HG02852 (cell line): ENCODE measurements around the gene DGKQ.

Experiments used
- ATAC-seq: cut with Tn5 transposase; IDR thresholded peaks from one replicate; pipeline ENCODE4 v1.9.1; 2021; ENCODE audit warnings: mild to moderate bottlenecking, moderate library complexity; ENCODE audit not compliant: unreplicated experiment

Gene DGKQ

GRCh38 chr4:909821-910220 is 63.5 kb downstream of the DGKQ start:
- ATAC-seq = no peak

GRCh38 chr4:909131-909571 is 64.2 kb downstream of the DGKQ start:
- ATAC-seq = no peak
